PFSK-1 (cell line): ENCODE data around the gene SALL2.
A peak's percentile ranks its signal among the peaks of the same experiment; 100 is the strongest.

Experiments used
- FOXP2 ChIP-seq: optimal IDR thresholded peaks from 2 replicates; pipeline ENCODE3; 2011; ENCODE audit warnings: borderline replicate concordance, control low read depth, inconsistent platforms; ENCODE audit not compliant: insufficient read depth; ENCODE audit errors: extremely low read length, extremely low read depth
- POLR2AphosphoS5 ChIP-seq: IDR thresholded peaks from 2 replicates; pipeline ENCODE4 v1.6.1; 2012; ENCODE audit warnings: low read depth, mild to moderate bottlenecking, control low read depth, low read length, moderate library complexity
- REST ChIP-seq, 2 experiments: IDR thresholded peaks; 2 replicates each; pipeline versions ENCODE4 v1.6.1 to v1.8.0; 2011 to 2012; ENCODE audit warnings: low read depth in 2 of 2, low read length in 2 of 2, control low read depth in 1 of 2, inconsistent platforms in 1 of 2, mild to moderate bottlenecking in 1 of 2, moderate library complexity in 1 of 2; ENCODE audit not compliant: insufficient read depth in 1 of 2
- SIN3A ChIP-seq: IDR thresholded peaks from 2 replicates; pipeline ENCODE4 v1.6.1; 2012; ENCODE audit warnings: mild to moderate bottlenecking, low read length, moderate library complexity, borderline replicate concordance; ENCODE audit not compliant: insufficient read depth
- TAF1 ChIP-seq: IDR thresholded peaks from 2 replicates; pipeline ENCODE4 v1.6.1; 2012; ENCODE audit warnings: low read length, control low read depth, borderline replicate concordance; ENCODE audit not compliant: insufficient read depth

SALL2 gene

GRCh38 chr14:21510735-21511657 lies 15.2 kb downstream of the SALL2 start, which contains the start of gene METTL3:
METTL3 (minus strand) TSS chr14:21511340; CDS start chr14:21511223, 117 bp downstream.
- TF ChIP-seq SIN3A (no peak), POLR2AphosphoS5 (peak; percentile 76), TAF1 (no peak)

GRCh38 chr14:21509432-21510143 lies 16.6 kb downstream of the SALL2 start:
- no peak for TF ChIP-seq SIN3A
- TF ChIP-seq TAF1: no peak
- TF ChIP-seq FOXP2: no peak
- no peak for TF ChIP-seq REST (IDR thresholded peaks at IDR 0.05; ENCODE audit: insufficient read depth in 1 of 2, low read depth in 2 of 2, low read length in 2 of 2)
- TF ChIP-seq POLR2AphosphoS5: no peak

- TF ChIP-seq REST (IDR thresholded peaks at IDR 0.05; ENCODE audit: insufficient read depth in 1 of 2, low read depth in 2 of 2, low read length in 2 of 2) (no peak), FOXP2 (no peak), TAF1 (no peak), POLR2AphosphoS5 (no peak), SIN3A (no peak)
Measured at GRCh38 chr14:21506557-21506956, 19.6 kb downstream of the SALL2 start.

GRCh38 chr14:21505012-21505553 lies 21.1 kb downstream of the SALL2 start:
- TF ChIP-seq POLR2AphosphoS5 (no peak), SIN3A (no peak), TAF1 (no peak), REST (IDR thresholded peaks at IDR 0.05; ENCODE audit: insufficient read depth in 1 of 2, low read depth in 2 of 2, low read length in 2 of 2) (no peak), FOXP2 (no peak)

- no peak for TF ChIP-seq REST (IDR thresholded peaks at IDR 0.05; ENCODE audit: insufficient read depth in 1 of 2, low read depth in 2 of 2, low read length in 2 of 2)
- no peak for TF ChIP-seq FOXP2
- TF ChIP-seq SIN3A: no peak
- no peak for TF ChIP-seq TAF1
- no peak for TF ChIP-seq POLR2AphosphoS5
Measured at GRCh38 chr14:21503376-21503775, 22.8 kb downstream of the SALL2 start.
